Astrocyte (in vitro differentiated cells and primary cell): ENCODE results near the gene USP31. TPM values are rescaled to one million over a fixed set of nuclear protein-coding genes. Genes with fewer than 3 reads are reported as not detected.
A peak's percentile ranks its signal among the peaks of the same experiment; 100 is the strongest.

Experiments
- DNase-seq: peaks from one replicate; pipeline ENCODE4 v3.0.0-alpha.2; 2010; ENCODE audit warnings: low read depth
- FAIRE-seq: peaks from 2 replicates; lab custom pipeline; 2011; peaks lifted over from hg19 to GRCh38; lab: Jason Lieb, UNC
- H2AFZ ChIP-seq: 2 replicates; pipeline ENCODE4 v1.6.0; 2012; ENCODE audit warnings: low read depth, low read length, inconsistent platforms
- H3K27ac ChIP-seq: 2 replicates; pipeline ENCODE4 v1.5.1; 2011; ENCODE audit warnings: low read depth, low read length, inconsistent platforms
- H3K27me3 ChIP-seq: 2 replicates; pipeline ENCODE4 v1.6.0; 2011; ENCODE audit warnings: low read length, inconsistent platforms; ENCODE audit not compliant: insufficient read depth
- H3K36me3 ChIP-seq: 2 replicates; pipeline ENCODE4 v1.5.1; 2011; ENCODE audit warnings: low read length, inconsistent platforms; ENCODE audit not compliant: insufficient read depth
- H3K4me1 ChIP-seq: 2 replicates; pipeline ENCODE4 v1.5.1; 2011; ENCODE audit warnings: low read length, inconsistent platforms; ENCODE audit not compliant: insufficient read depth
- H3K4me2 ChIP-seq: 2 replicates; pipeline ENCODE4 v1.6.0; 2012; ENCODE audit warnings: low read length, inconsistent platforms
- H3K4me3 ChIP-seq: 2 replicates; pipeline ENCODE4 v1.5.1; 2011; ENCODE audit warnings: low read depth, mild to moderate bottlenecking, low read length, inconsistent platforms; ENCODE audit not compliant: insufficient read depth
- H3K79me2 ChIP-seq: 2 replicates; pipeline ENCODE4 v1.6.0; 2012; ENCODE audit warnings: mild to moderate bottlenecking, low read length, inconsistent platforms; ENCODE audit not compliant: insufficient read depth
- H3K9ac ChIP-seq: 2 replicates; pipeline ENCODE4 v1.6.0; 2012; ENCODE audit warnings: mild to moderate bottlenecking, low read length, inconsistent platforms
- H3K9me3 ChIP-seq: 2 replicates; pipeline ENCODE4 v1.5.1; 2012; ENCODE audit warnings: low read depth, mild to moderate bottlenecking, low read length, inconsistent platforms; ENCODE audit not compliant: insufficient read depth
- H4K20me1 ChIP-seq: 2 replicates; pipeline ENCODE4 v1.6.0; 2012; ENCODE audit warnings: low read length, inconsistent platforms; ENCODE audit not compliant: insufficient read depth
- H3K27ac Mint-ChIP-seq: one replicate; pipeline ENCODE4 v1.8.0; 2021; ENCODE audit warnings: mild to moderate bottlenecking, mixed read lengths; ENCODE audit not compliant: unreplicated experiment
- H3K27me3 Mint-ChIP-seq: one replicate; pipeline ENCODE4 v1.8.0; 2021; ENCODE audit warnings: low read depth, mixed read lengths; ENCODE audit not compliant: unreplicated experiment
- H3K36me3 Mint-ChIP-seq: one replicate; pipeline ENCODE4 v1.8.0; 2021; ENCODE audit warnings: low read depth, mixed read lengths; ENCODE audit not compliant: unreplicated experiment
- H3K4me1 Mint-ChIP-seq: one replicate; pipeline ENCODE4 v1.8.0; 2021; ENCODE audit warnings: low read depth, mixed read lengths; ENCODE audit not compliant: unreplicated experiment
- H3K4me3 Mint-ChIP-seq: one replicate; pipeline ENCODE4 v1.8.0; 2021; ENCODE audit warnings: mild to moderate bottlenecking, moderate library complexity, mixed read lengths; ENCODE audit not compliant: unreplicated experiment
- H3K9me3 Mint-ChIP-seq: one replicate; pipeline ENCODE4 v1.8.0; 2021; ENCODE audit warnings: mild to moderate bottlenecking, mixed read lengths; ENCODE audit not compliant: unreplicated experiment
- CTCF ChIP-seq: IDR thresholded peaks from 2 replicates; pipeline ENCODE4 v1.5.1; 2011; ENCODE audit warnings: low read depth, mild to moderate bottlenecking, inconsistent platforms, low read length, moderate library complexity; ENCODE audit not compliant: insufficient read depth
- EZH2 ChIP-seq: IDR thresholded peaks from 2 replicates; pipeline ENCODE4 v1.6.1; 2012; ENCODE audit warnings: mild to moderate bottlenecking, low read length, inconsistent platforms; ENCODE audit not compliant: insufficient read depth
- total RNA-seq: library from RNA; stranded (reverse); gene quantifications from 2 replicates; pipeline ENCODE4 v1.2.1, GENCODE V29; 2021

Gene USP31
- total RNA-seq, 1 donor from 2014 or later = 9.4 TPM

GRCh38 chr16:23183543-23183862 is 34.3 kb upstream of the USP31 start:
- Histone ChIP-seq H3K4me1 (peaks cover 5% of the 10 kb centered on the region), H3K36me3 (no peaks in the 10 kb centered on the region), H3K9ac (no peak overlapping the region), H3K27ac (no peak overlapping the region), H3K27me3 (peaks cover 26% of the 10 kb centered on the region), H3K79me2 (no peaks in the 10 kb centered on the region), H4K20me1 (no peaks in the 10 kb centered on the region), H3K4me2 (no peak overlapping the region), H2AFZ (no peak overlapping the region), H3K9me3 (no peaks in the 10 kb centered on the region), H3K4me3 (no peak overlapping the region)
- DNase-seq (no peak), FAIRE-seq (no peak)
- no peaks in the 10 kb centered on the region for H3K36me3 Mint-ChIP-seq
- peaks cover 70% of the 10 kb centered on the region for H3K27me3 Mint-ChIP-seq
- peaks cover 2% of the 10 kb centered on the region for H3K9me3 Mint-ChIP-seq
- H3K4me3 Mint-ChIP-seq = no peak overlapping the region
- TF ChIP-seq EZH2 = no peak
- TF ChIP-seq CTCF = no peak
- no peak overlapping the region for H3K27ac Mint-ChIP-seq
- no peaks in the 10 kb centered on the region for H3K4me1 Mint-ChIP-seq

- H4K20me1 ChIP-seq = no peaks in the 10 kb centered on the region
- H3K4me3 ChIP-seq = no peak within 1 kb of the TSS
- no peak within 1 kb of the TSS for H3K9ac ChIP-seq
- no peak for TF ChIP-seq CTCF
- peak; percentile 94 for TF ChIP-seq EZH2
- Mint-ChIP-seq H3K4me1 (no peaks in the 10 kb centered on the region), H3K36me3 (no peaks in the 10 kb centered on the region), H3K4me3 (peak within 1 kb of the TSS; percentile 60), H3K27ac (no peak within 1 kb of the TSS), H3K27me3 (peaks cover 72% of the 10 kb centered on the region), H3K9me3 (peaks cover 2% of the 10 kb centered on the region)
- peak within 1 kb of the TSS; percentile 67 for H3K4me2 ChIP-seq
- H3K27ac ChIP-seq = no peak within 1 kb of the TSS
- H3K4me1 ChIP-seq = peaks cover 5% of the 10 kb centered on the region
- no peaks in the 10 kb centered on the region for H3K79me2 ChIP-seq
- H3K36me3 ChIP-seq = no peaks in the 10 kb centered on the region
- peak within 1 kb of the TSS; percentile 41 for H2AFZ ChIP-seq
- no peaks in the 10 kb centered on the region for H3K9me3 ChIP-seq
- FAIRE-seq (no peak), DNase-seq (no peak)
- H3K27me3 ChIP-seq = peaks cover 26% of the 10 kb centered on the region
Measured at GRCh38 chr16:23182679-23183542, 33.7 kb upstream of the USP31 start, which contains the start of gene SCNN1G. Gene SCNN1G, plus strand, starts transcription at chr16:23182745. Its CDS starts 3,527 bp downstream, at chr16:23186272.

- no peaks in the 10 kb centered on the region for H3K9me3 ChIP-seq
- peak overlapping the region; percentile 10 for H2AFZ ChIP-seq
- H3K27ac ChIP-seq = no peak overlapping the region
- Mint-ChIP-seq H3K9me3 (peaks cover 2% of the 10 kb centered on the region), H3K27ac (no peak overlapping the region), H3K27me3 (peaks cover 69% of the 10 kb centered on the region), H3K4me3 (peak overlapping the region; percentile 60), H3K4me1 (no peaks in the 10 kb centered on the region), H3K36me3 (no peaks in the 10 kb centered on the region)
- no peaks in the 10 kb centered on the region for H4K20me1 ChIP-seq
- peak overlapping the region; percentile 67 for H3K4me2 ChIP-seq
- H3K9ac ChIP-seq = no peak overlapping the region
- H3K4me1 ChIP-seq = peaks cover 5% of the 10 kb centered on the region
- H3K36me3 ChIP-seq = no peaks in the 10 kb centered on the region
- no peaks in the 10 kb centered on the region for H3K79me2 ChIP-seq
- TF ChIP-seq CTCF (peak; percentile 41), EZH2 (no peak)
- FAIRE-seq (no peak), DNase-seq (peak; percentile 11)
- H3K27me3 ChIP-seq = peaks cover 24% of the 10 kb centered on the region
- H3K4me3 ChIP-seq = no peak overlapping the region
Measured at GRCh38 chr16:23182206-23182678, 33.0 kb upstream of the USP31 start.
